C4-2B (cell line): ENCODE results near the gene LCN12.

ENCODE experiments used
- ZFX ChIP-seq: fragments of 450-650 bp; IDR thresholded peaks from 2 replicates; pipeline ENCODE4 v1.6.1; 2017
- TF ChIP-seq, protein P1 (sequence below): fragments of 450-650 bp; conservative IDR thresholded peaks from 2 replicates; pipeline ENCODE4 v1.5.1; 2017; ENCODE audit warnings: mild to moderate bottlenecking

DNA sequence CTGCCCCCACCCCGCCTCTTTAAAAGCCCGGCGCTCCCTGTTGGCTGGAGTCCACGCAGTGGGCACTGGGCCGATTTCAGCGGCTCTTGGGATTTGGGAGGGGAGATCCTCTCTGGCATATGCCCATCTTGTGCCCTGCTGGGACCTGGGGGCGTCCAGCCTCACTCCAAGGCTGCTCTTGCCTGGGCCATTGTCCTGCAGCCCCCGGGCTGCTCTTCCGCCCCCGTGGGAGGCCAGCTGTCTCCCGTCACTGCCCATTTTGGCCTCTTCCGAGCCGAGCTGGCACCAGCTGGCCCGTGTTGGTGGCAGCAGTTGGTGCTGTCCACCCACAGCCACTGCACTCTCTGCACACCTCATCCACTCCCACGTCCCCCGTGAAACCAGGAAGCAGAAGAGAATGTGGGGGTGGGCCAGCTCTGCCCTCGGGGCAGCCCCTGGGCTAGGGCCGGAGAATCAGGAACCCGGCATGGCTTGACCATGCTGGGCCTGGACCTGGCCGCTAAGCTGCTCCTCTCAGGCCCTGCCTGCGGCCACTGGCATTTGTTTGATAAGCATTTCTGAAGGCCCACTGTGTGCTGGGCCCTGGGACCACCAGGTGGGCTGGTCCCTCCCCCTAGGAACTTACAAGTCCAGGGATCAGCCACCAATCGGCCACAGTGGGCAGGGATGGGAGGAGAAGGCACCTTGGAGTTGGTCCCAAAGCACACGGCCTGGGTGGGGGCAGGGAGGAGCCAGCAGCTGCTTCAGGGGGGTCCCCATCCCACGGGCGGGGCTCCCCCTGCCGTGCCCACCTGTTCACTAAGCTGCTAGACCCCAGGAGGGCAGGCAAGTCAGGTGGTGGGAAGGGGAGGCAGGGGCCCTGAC is 4.8 kb upstream of the LCN12 start:
- TF ChIP-seq, protein P1, sequence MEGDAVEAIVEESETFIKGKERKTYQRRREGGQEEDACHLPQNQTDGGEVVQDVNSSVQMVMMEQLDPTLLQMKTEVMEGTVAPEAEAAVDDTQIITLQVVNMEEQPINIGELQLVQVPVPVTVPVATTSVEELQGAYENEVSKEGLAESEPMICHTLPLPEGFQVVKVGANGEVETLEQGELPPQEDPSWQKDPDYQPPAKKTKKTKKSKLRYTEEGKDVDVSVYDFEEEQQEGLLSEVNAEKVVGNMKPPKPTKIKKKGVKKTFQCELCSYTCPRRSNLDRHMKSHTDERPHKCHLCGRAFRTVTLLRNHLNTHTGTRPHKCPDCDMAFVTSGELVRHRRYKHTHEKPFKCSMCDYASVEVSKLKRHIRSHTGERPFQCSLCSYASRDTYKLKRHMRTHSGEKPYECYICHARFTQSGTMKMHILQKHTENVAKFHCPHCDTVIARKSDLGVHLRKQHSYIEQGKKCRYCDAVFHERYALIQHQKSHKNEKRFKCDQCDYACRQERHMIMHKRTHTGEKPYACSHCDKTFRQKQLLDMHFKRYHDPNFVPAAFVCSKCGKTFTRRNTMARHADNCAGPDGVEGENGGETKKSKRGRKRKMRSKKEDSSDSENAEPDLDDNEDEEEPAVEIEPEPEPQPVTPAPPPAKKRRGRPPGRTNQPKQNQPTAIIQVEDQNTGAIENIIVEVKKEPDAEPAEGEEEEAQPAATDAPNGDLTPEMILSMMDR, result no peak
- no peak for TF ChIP-seq ZFX
